Hepatocyte (in vitro differentiated cells): ENCODE results near the gene EFCAB9. TPM values are rescaled to one million over a fixed set of nuclear protein-coding genes. Genes with fewer than 3 reads are reported as not detected.
"Not testable (repeated sequence)": the region's sequence is repeated elsewhere in the genome, so short reads cannot be mapped to it uniquely, and the experiment has no call there.

ENCODE experiments used
- DNase-seq: peaks from one replicate; pipeline ENCODE4 v3.0.0-alpha.2; 2016; ENCODE audit warnings: low spot score
- H2AFZ ChIP-seq: fragments of 200-600 bp; sonication (generic); 2 replicates; pipeline ENCODE4 v1.6.0; 2016; ENCODE audit warnings: antibody characterized with exemption, mild to moderate bottlenecking
- H3K27ac ChIP-seq: fragments of 200-600 bp; sonication (generic); 2 replicates; pipeline ENCODE4 v1.5.1; 2016; ENCODE audit warnings: mild to moderate bottlenecking
- H3K27me3 ChIP-seq: fragments of 200-600 bp; sonication (generic); 2 replicates; pipeline ENCODE4 v1.6.1; 2016
- H3K36me3 ChIP-seq: fragments of 200-600 bp; sonication (generic); replicated peaks from 2 replicates; pipeline ENCODE4 v1.5.1; 2016; ENCODE audit warnings: low read depth; ENCODE audit not compliant: insufficient read depth
- H3K4me1 ChIP-seq: fragments of 200-600 bp; sonication (generic); 2 replicates; pipeline ENCODE4 v1.5.1; 2016; ENCODE audit warnings: mild to moderate bottlenecking, moderate library complexity; ENCODE audit not compliant: insufficient read depth
- H3K4me2 ChIP-seq: fragments of 200-600 bp; sonication (generic); 2 replicates; pipeline ENCODE4 v1.6.0; 2016
- H3K4me3 ChIP-seq: fragments of 200-600 bp; sonication (generic); 2 replicates; pipeline ENCODE4 v1.5.1; 2016; ENCODE audit warnings: mild to moderate bottlenecking
- H3K79me2 ChIP-seq: fragments of 200-600 bp; sonication (generic); 2 replicates; pipeline ENCODE4 v1.6.0; 2017; ENCODE audit warnings: mild to moderate bottlenecking
- H3K9me2 ChIP-seq: fragments of 200-600 bp; sonication (generic); replicated peaks from 2 replicates; pipeline ENCODE4 v1.6.0; 2017; ENCODE audit warnings: mild to moderate bottlenecking; ENCODE audit not compliant: insufficient read depth
- H3K9me3 ChIP-seq: fragments of 200-600 bp; sonication (generic); 2 replicates; pipeline ENCODE4 v1.5.1; 2016; ENCODE audit warnings: low read depth, mild to moderate bottlenecking
- H4K20me1 ChIP-seq: fragments of 200-600 bp; sonication (generic); 2 replicates; pipeline ENCODE4 v1.6.0; 2016; ENCODE audit warnings: mild to moderate bottlenecking; ENCODE audit not compliant: insufficient read depth, poor library complexity, severe bottlenecking
- CTCF ChIP-seq: fragments of 200-600 bp; sonication (generic); IDR thresholded peaks from 2 replicates; pipeline ENCODE4 v1.5.1; 2016; ENCODE audit warnings: antibody characterized with exemption, mild to moderate bottlenecking; ENCODE audit not compliant: poor library complexity
- EZH2 ChIP-seq: fragments of 200-600 bp; sonication (generic); IDR thresholded peaks from 2 replicates; pipeline ENCODE4 v1.6.1; 2016; ENCODE audit warnings: antibody characterized with exemption, mild to moderate bottlenecking, borderline replicate concordance
- EZH2phosphoT487 ChIP-seq: fragments of 200-600 bp; sonication (generic); IDR thresholded peaks from one replicate; pipeline ENCODE4 v1.6.1; 2018; ENCODE audit warnings: antibody characterized with exemption, mild to moderate bottlenecking, low read depth, moderate library complexity; ENCODE audit not compliant: unreplicated experiment, severe bottlenecking
- WGBS: methylation state at CpG from one replicate; pipeline ENCODE4 v1.1.6; 2016; ENCODE audit warnings: low lambda C conversion rate; ENCODE audit errors: missing lambda C conversion rate; 5-methylcytosine and 5-hydroxymethylcytosine counted together
- polyA plus RNA-seq: library from polyadenylated mRNA; unstranded; fragments of >200 nt; fragmentation: Nextera tagmentation; extraction: Ambion mirVana; gene quantifications from 2 replicates; pipeline ENCODE4 v1.2.1, GENCODE V29; 2016
- total RNA-seq: library from RNA; depleted of rRNA; stranded (reverse); fragments of >200 nt; gene quantifications from 2 replicates; pipeline ENCODE4 v1.2.3, GENCODE V29; 2014

Gene EFCAB9
- total and polyA plus RNA-seq, 2 experiments from 2014 or later = not detected

DNA sequence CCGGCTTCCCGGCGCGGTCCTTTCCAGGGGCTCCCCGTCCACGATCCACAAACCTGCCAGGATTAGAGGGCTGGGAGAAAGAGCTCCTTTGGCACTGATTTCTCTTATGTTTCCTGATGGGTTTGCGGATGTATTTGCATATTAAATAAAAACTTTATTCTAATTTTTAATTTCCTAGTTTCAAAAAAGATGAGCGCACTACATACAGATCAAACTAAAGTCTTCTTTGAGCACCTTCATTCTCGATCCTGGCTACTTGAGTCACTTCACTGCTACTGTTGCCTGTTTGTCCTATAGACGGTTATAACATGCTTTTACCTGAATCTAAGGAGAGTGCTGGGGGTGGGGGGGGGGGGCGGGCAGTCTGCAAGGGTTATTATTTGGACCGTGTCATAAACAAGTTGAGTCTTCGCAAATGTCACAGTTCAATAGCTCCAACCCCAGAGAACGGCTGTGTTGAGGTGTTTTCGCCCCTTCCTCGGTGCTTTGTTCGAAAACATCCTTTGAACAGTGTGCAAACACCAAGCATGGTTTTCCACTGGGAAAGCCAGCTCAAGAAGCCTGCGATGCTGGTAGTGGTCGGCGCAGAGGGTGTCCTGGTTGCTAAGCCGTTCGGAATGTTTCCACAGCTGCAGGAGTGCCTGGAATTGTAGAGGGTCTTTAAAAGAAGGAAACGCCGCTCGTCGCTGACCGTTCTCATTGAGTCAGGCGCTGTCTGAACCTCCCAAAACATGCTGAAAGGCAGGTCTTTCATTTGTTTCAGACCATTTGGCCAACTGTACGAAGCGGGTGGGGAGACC, 4.9 kb upstream of the EFCAB9 start:
- Histone ChIP-seq H3K4me3 (peak overlapping the region; percentile 88), H3K36me3 (no peaks in the 10 kb centered on the region), H2AFZ (peak overlapping the region; percentile 43), H3K9me3 (no peaks in the 10 kb centered on the region), H3K79me2 (peaks cover 24% of the 10 kb centered on the region), H3K4me2 (peak overlapping the region; percentile 97), H4K20me1 (no peaks in the 10 kb centered on the region), H3K9me2 (no peaks in the 10 kb centered on the region), H3K4me1 (peaks cover 6% of the 10 kb centered on the region), H3K27me3 (no peaks in the 10 kb centered on the region), H3K27ac (no peak overlapping the region)
- 11% methylated on average over 30 of the region's 30 CpGs for WGBS
- no peak for TF ChIP-seq CTCF
- no peak for TF ChIP-seq EZH2phosphoT487
- no peak for TF ChIP-seq EZH2
- DNase-seq = no peak

DNA sequence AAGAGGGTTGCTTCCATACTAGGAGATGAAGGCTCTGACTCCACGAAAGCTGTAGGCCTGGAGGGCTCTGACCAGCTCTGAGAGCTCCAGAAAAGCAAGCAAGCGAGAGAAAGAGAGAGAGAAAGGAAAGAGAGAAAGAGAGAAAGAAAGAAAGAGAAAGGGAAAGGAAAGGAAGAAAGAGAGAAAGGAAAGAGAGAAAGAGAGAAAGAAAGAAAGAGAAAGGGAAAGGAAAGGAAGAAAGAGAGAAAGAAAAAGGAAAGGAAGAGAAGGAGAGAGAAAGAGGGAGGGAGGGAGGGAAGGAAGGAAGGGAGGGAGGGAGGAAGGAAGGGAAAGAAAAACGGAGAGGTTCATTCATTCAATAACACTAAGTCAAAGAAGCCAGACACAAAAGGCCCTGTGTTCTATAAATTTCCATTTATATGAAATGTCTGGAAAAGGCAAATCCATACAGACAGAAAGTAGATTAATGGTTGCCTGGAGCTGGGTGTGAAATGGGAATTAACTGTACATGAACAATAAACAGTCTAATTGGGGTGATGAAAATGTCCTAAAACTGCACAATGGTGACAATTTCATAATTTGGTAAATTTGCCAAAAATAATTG, 4.2 kb upstream of the EFCAB9 start:
- TF ChIP-seq EZH2 (no peak), EZH2phosphoT487 (no peak), CTCF (no peak)
- Histone ChIP-seq H3K4me1 (peaks cover 6% of the 10 kb centered on the region), H2AFZ (peak overlapping the region; percentile 43), H3K9me3 (no peaks in the 10 kb centered on the region), H3K36me3 (no peaks in the 10 kb centered on the region), H4K20me1 (no peaks in the 10 kb centered on the region), H3K27me3 (no peaks in the 10 kb centered on the region), H3K4me3 (no peak overlapping the region), H3K79me2 (peaks cover 20% of the 10 kb centered on the region), H3K9me2 (no peaks in the 10 kb centered on the region), H3K4me2 (peak overlapping the region; percentile 97), H3K27ac (no peak overlapping the region)
- no peak for DNase-seq
- 55% methylated on average over 2 of the region's 3 CpGs for WGBS

DNA sequence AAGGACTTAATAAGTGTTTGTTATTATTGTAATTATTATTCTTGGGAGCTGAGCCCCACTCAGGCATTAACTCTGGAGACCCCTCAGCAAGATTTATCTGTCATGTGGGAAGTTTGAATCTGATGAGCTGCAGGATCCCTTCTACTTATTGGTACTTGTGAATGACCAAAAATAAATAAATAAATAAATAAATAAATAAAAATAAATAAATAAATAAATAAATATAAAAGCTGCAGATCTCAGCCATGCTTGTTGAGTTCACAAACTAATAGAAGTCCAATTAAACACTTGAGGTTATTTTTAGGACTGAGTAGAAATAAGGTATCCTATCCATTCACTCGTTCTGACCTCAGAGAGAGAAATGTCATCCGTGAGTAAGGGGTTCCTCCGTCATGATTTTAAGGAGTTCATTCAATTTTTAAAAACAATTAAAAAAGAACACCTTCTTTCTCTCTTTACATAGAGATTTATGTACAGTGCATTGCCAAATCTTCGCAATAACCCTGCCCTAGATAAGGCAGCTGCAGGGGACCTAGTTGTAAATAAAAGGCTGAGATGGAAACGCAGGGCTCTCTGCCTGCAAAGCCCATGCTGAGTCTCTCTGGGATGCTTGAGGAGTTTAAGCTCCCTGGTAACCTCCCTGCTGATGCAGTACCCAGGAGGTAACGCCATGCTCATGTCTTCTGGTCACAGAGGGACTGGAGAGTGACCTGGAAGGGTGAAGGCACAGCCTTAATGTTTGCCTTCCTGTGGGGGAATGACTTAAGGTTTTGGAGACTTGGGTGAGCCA, 1.2 kb downstream of the EFCAB9 start:
- Histone ChIP-seq H3K9me2 (no peaks in the 10 kb centered on the region), H3K36me3 (no peaks in the 10 kb centered on the region), H3K4me1 (no peaks in the 10 kb centered on the region), H3K27ac (no peak overlapping the region), H3K9me3 (no peaks in the 10 kb centered on the region), H3K4me2 (no peak overlapping the region), H2AFZ (no peak overlapping the region), H3K79me2 (no peaks in the 10 kb centered on the region), H4K20me1 (no peaks in the 10 kb centered on the region), H3K27me3 (no peaks in the 10 kb centered on the region), H3K4me3 (no peak overlapping the region)
- WGBS = 59% methylated on average over 6 of the region's 6 CpGs
- TF ChIP-seq EZH2phosphoT487 = no peak
- no peak for TF ChIP-seq CTCF
- no peak for TF ChIP-seq EZH2
- no peak for DNase-seq

DNA sequence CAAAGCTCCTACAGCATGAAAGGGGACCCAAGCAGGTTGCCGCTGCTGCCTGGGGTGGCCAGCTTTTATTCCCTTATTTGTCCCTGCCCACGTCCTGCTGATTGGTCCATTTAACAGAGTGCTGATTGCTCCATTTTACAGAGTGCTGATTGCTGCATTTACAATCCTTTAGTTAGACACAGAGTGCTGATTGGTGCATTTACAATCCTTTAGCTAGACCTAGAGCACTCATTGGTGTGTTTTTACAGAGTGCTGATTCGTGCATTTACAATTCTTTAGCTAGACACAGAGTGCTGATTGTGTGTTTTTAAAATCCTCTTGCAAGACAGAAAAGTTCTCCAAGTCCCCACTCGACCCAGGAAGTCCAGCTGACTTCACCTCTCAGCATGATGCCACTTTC, 3.8 kb downstream of the EFCAB9 start:
- H3K4me1 ChIP-seq, H3K9me3 ChIP-seq, H3K79me2 ChIP-seq, H4K20me1 ChIP-seq, DNase-seq, H2AFZ ChIP-seq, H3K4me2 ChIP-seq, H3K27ac ChIP-seq, H3K4me3 ChIP-seq, H3K27me3 ChIP-seq, H3K36me3 ChIP-seq, H3K9me2 ChIP-seq: not testable (repeated sequence)
- WGBS = 87% methylated on average over 4 of the region's 4 CpGs
